H1 (cell line): Measurements from ENCODE around the gene TTC33. TPM values are rescaled to one million over a fixed set of nuclear protein-coding genes. Genes with fewer than 3 reads are reported as not detected.
A peak's percentile ranks its signal among the peaks of the same experiment; 100 is the strongest.

Source experiments
- CTCF ChIA-PET: fragments of 300-600 bp; sonication (Branson Sonifier 250); formaldehyde crosslinking; loops from one replicate; lab custom pipeline; 2021; ENCODE audit not compliant: partially characterized antibody; lab: Charles Lee
- POLR2A ChIA-PET: fragments of 300-600 bp; sonication (Branson Sonifier 250); formaldehyde crosslinking; loops from one replicate; lab custom pipeline; 2021; ENCODE audit warnings: inconsistent platforms; ENCODE audit not compliant: partially characterized antibody; lab: Charles Lee
- DNase-seq, 2 experiments: peaks; one replicate each; pipeline versions ENCODE4 v3.0.0 to v3.0.0-alpha.2; 2010 to 2022; ENCODE audit warnings: low spot score in 2 of 2, low read depth in 1 of 2, mixed read lengths in 1 of 2
- FAIRE-seq: peaks from 2 replicates; lab custom pipeline; 2011; peaks lifted over from hg19 to GRCh38; lab: Jason Lieb, UNC
- H2AFZ ChIP-seq: 2 replicates; pipeline ENCODE4 v1.8.1; 2012; ENCODE audit warnings: low read length, inconsistent platforms
- H2AK5ac ChIP-seq: 2 replicates; pipeline ENCODE4 v1.6.1; 2013; ENCODE audit warnings: low read depth, low read length
- H2BK120ac ChIP-seq: replicated peaks from 2 replicates; pipeline ENCODE3; 2013; ENCODE audit warnings: low read depth, low read length, inconsistent platforms
- H2BK12ac ChIP-seq: 2 replicates; pipeline ENCODE4 v1.6.1; 2013; ENCODE audit warnings: low read depth, low read length
- H2BK15ac ChIP-seq: 2 replicates; pipeline ENCODE4 v1.6.1; 2013; ENCODE audit warnings: low read length
- H2BK20ac ChIP-seq: 2 replicates; pipeline ENCODE4 v1.6.1; 2013; ENCODE audit warnings: low read length
- H2BK5ac ChIP-seq: 2 replicates; pipeline ENCODE4 v1.6.1; 2013; ENCODE audit warnings: low read depth, low read length
- H3K14ac ChIP-seq: 2 replicates; pipeline ENCODE4 v1.6.1; 2013; ENCODE audit warnings: inconsistent platforms; ENCODE audit not compliant: insufficient read length
- H3K18ac ChIP-seq: 2 replicates; pipeline ENCODE4 v1.6.1; 2013; ENCODE audit warnings: low read length; ENCODE audit errors: extremely low read depth
- H3K23ac ChIP-seq: 2 replicates; pipeline ENCODE4 v1.6.1; 2013; ENCODE audit warnings: inconsistent platforms; ENCODE audit not compliant: insufficient read length
- H3K23me2 ChIP-seq: 2 replicates; pipeline ENCODE4 v1.6.1; 2013; ENCODE audit warnings: low read depth, low read length
- H3K27ac ChIP-seq: 2 replicates; pipeline ENCODE4 v1.6.1; 2011; ENCODE audit warnings: low read depth, low read length, inconsistent platforms
- H3K27me3 ChIP-seq, 4 experiments: replicated peaks in 1 of 4; 1 replicate in 1 of 4; 2 replicates in 3 of 4; pipeline versions ENCODE4 v1.6.1 to v1.8.1; 2011 to 2013; ENCODE audit warnings: low read length in 3 of 4, mild to moderate bottlenecking in 3 of 4, inconsistent platforms in 2 of 4, mixed read lengths in 2 of 4, moderate library complexity in 1 of 4; ENCODE audit not compliant: control insufficient read depth in 3 of 4, insufficient read depth in 3 of 4; ENCODE audit errors: extremely low read depth in 1 of 4
- H3K36me3 ChIP-seq, 4 experiments: 2 replicates each; pipeline versions ENCODE4 v1.6.1 to v1.8.1; 2011 to 2013; ENCODE audit warnings: mild to moderate bottlenecking in 4 of 4, low read length in 3 of 4, moderate library complexity in 2 of 4, control low read depth in 1 of 4, inconsistent platforms in 1 of 4; ENCODE audit not compliant: insufficient read depth in 4 of 4, control insufficient read depth in 2 of 4
- H3K4ac ChIP-seq: replicated peaks from 2 replicates; pipeline ENCODE3; 2013; ENCODE audit warnings: low read length, low read depth, mixed read lengths, inconsistent platforms; ENCODE audit not compliant: insufficient read length
- H3K4me1 ChIP-seq, 4 experiments: replicated peaks in 1 of 4; 1 replicate in 1 of 4; 2 replicates in 3 of 4; pipeline versions ENCODE4 v1.6.1 to v1.8.1; 2011 to 2013; ENCODE audit warnings: low read length in 3 of 4, inconsistent platforms in 2 of 4, mixed read lengths in 1 of 4; ENCODE audit not compliant: insufficient read depth in 4 of 4, control insufficient read depth in 3 of 4
- H3K4me2 ChIP-seq, 2 experiments: 2 replicates each; pipeline versions ENCODE4 v1.6.1 to v1.8.1; 2011 to 2013; ENCODE audit warnings: low read depth in 2 of 2, low read length in 2 of 2, control low read depth in 1 of 2, inconsistent platforms in 1 of 2, mild to moderate bottlenecking in 1 of 2; ENCODE audit not compliant: insufficient read depth in 1 of 2
- H3K4me3 ChIP-seq, 4 experiments: fragments of 200-600, 300-600 bp in 1 of 4; sonication (generic), shearing (Covaris generic), sonication (Bioruptor Twin) in 1 of 4; 2 replicates each; pipeline versions ENCODE4 v1.5.1 to v1.8.1; 2011 to 2016; ENCODE audit warnings: low read length in 4 of 4, low read depth in 3 of 4, control low read depth in 2 of 4, inconsistent platforms in 2 of 4, mild to moderate bottlenecking in 2 of 4, mixed read lengths in 1 of 4, moderate library complexity in 1 of 4; ENCODE audit not compliant: insufficient read depth in 2 of 4; ENCODE audit errors: extremely low read depth in 1 of 4
- H3K56ac ChIP-seq: replicated peaks from 2 replicates; pipeline ENCODE3; 2013; ENCODE audit warnings: low read depth, mild to moderate bottlenecking, mixed read lengths, low read length, inconsistent platforms; ENCODE audit not compliant: insufficient read length
- H3K79me1 ChIP-seq: 2 replicates; pipeline ENCODE4 v1.6.1; 2013; ENCODE audit warnings: low read depth, low read length, control low read depth
- H3K79me2 ChIP-seq, 2 experiments: 2 replicates each; pipeline versions ENCODE4 v1.6.1 to v1.8.1; 2012 to 2013; ENCODE audit warnings: low read length in 2 of 2, mild to moderate bottlenecking in 2 of 2, inconsistent platforms in 1 of 2; ENCODE audit not compliant: insufficient read depth in 2 of 2, control insufficient read depth in 1 of 2
- H3K9ac ChIP-seq, 4 experiments: replicated peaks in 1 of 4; 1 replicate in 1 of 4; 2 replicates in 3 of 4; pipeline versions ENCODE4 v1.6.1 to v1.8.1; 2011 to 2013; ENCODE audit warnings: low read depth in 3 of 4, low read length in 3 of 4, control low read depth in 2 of 4, mild to moderate bottlenecking in 2 of 4, moderate library complexity in 2 of 4, inconsistent platforms in 1 of 4; ENCODE audit errors: extremely low read depth in 1 of 4
- H3K9me3 ChIP-seq, 2 experiments: 2 replicates each; pipeline versions ENCODE4 v1.6.1 to v1.8.1; 2012 to 2013; ENCODE audit warnings: mild to moderate bottlenecking in 2 of 2, moderate library complexity in 2 of 2, control low read depth in 1 of 2, inconsistent platforms in 1 of 2, low read depth in 1 of 2, low read length in 1 of 2, mixed read lengths in 1 of 2; ENCODE audit not compliant: insufficient read depth in 2 of 2
- H4K20me1 ChIP-seq, 2 experiments: replicated peaks in 1 of 2; 2 replicates each; pipeline versions ENCODE3 to v1.8.1; 2011 to 2013; ENCODE audit warnings: inconsistent platforms in 2 of 2, low read length in 2 of 2, mild to moderate bottlenecking in 1 of 2; ENCODE audit not compliant: insufficient read depth in 2 of 2, control insufficient read depth in 1 of 2
- H4K5ac ChIP-seq: 2 replicates; pipeline ENCODE4 v1.6.1; 2013; ENCODE audit warnings: low read length, low read depth, mixed read lengths, inconsistent platforms; ENCODE audit not compliant: insufficient read length
- H4K8ac ChIP-seq: 2 replicates; pipeline ENCODE4 v1.8.0; 2013; ENCODE audit warnings: mild to moderate bottlenecking, moderate library complexity, low read length, inconsistent platforms; ENCODE audit not compliant: insufficient read depth; ENCODE audit errors: extremely low read depth
- H4K91ac ChIP-seq: replicated peaks from 2 replicates; pipeline ENCODE3; 2013; ENCODE audit warnings: low read length, mixed read lengths, inconsistent platforms; ENCODE audit not compliant: insufficient read length
- CEBPB ChIP-seq: IDR thresholded peaks from 2 replicates; pipeline ENCODE4 v1.6.1; 2012; ENCODE audit warnings: low read depth, low read length
- POLR2A ChIP-seq, 2 experiments: IDR thresholded peaks; 1 replicate in 1 of 2; 2 replicates in 1 of 2; pipeline ENCODE4 v1.6.1; 2011; ENCODE audit warnings: low read depth in 2 of 2, low read length in 2 of 2, mild to moderate bottlenecking in 2 of 2; ENCODE audit errors: control extremely low read depth in 1 of 2
- WGBS, 2 experiments: shearing (Covaris generic) in 1 of 2; methylation state at CpG; one replicate each; pipeline versions ENCODE4 v1.1.6 to v1.1.7; 2013 to 2015; ENCODE audit warnings: low lambda C conversion rate in 2 of 2, mixed read lengths in 2 of 2, inconsistent platforms in 1 of 2, low coverage in 1 of 2, missing lambda C conversion rate in 1 of 2; ENCODE audit not compliant: insufficient replicate concordance in 2 of 2, insufficient coverage in 1 of 2, insufficient read length in 1 of 2; ENCODE audit errors: extremely low coverage in 1 of 2, missing lambda C conversion rate in 1 of 2; 5-methylcytosine and 5-hydroxymethylcytosine counted together
- polyA plus RNA-seq, 7 experiments: library from polyadenylated mRNA; depleted of rRNA in 3 of 7; stranded (reverse) in 5 of 7; unstranded in 2 of 7; fragments of >200 nt in 5 of 7; fragments of 200-250 nt in 2 of 7; gene quantifications; 1 replicate in 5 of 7; 2 replicates in 1 of 7; 4 replicates in 1 of 7; pipeline versions ENCODE4 v1.2.1 to v1.2.3, GENCODE V29; 2011 to 2013; ENCODE audit warnings: missing spikeins in 2 of 7, mixed read lengths in 2 of 7
- total RNA-seq: library from RNA; stranded (reverse); fragmentation: NEBNext Ultra II Directional; extraction: Animal tissue kit (Norgen Biotek cat#: 25700); gene quantifications from 2 replicates; pipeline ENCODE4 v1.2.1, GENCODE V29; 2021

Gene TTC33
- total and polyA plus RNA-seq, 2 of the 8 experiments (the other 6 are each of a cell fraction or from before 2014, with no cell fraction given): 1.2 to 12.6 TPM

GRCh38 chr5:40594811-40595210, 160.9 kb downstream of the TTC33 start:
- H3K56ac ChIP-seq: no peak overlapping the region
- no peak overlapping the region for H2AK5ac ChIP-seq
- no peak overlapping the region for H4K5ac ChIP-seq
- no peak overlapping the region for H3K4me2 ChIP-seq
- H2BK5ac ChIP-seq: no peak overlapping the region
- no peak overlapping the region for H4K8ac ChIP-seq
- 67% methylated on average over 1 of the region's 1 CpG; no CpG with 5 or more reads in 1 of the 2 experiments for WGBS, 2 experiments
- no peaks in the 10 kb centered on the region for H3K4me1 ChIP-seq
- TF ChIP-seq CEBPB: no peak
- no peak for TF ChIP-seq POLR2A (IDR thresholded peaks at IDR 0.05; ENCODE audit: control extremely low read depth in 1 of 2, low read depth in 2 of 2, low read length in 2 of 2)
- TF ChIP-seq, all 59 proteins: peak for 0
- Histone ChIP-seq H3K4ac (no peak overlapping the region), H3K14ac (no peak overlapping the region), H3K27me3 (no peaks in the 10 kb centered on the region), H3K9ac (no peak overlapping the region), H3K79me2 (no peaks in the 10 kb centered on the region), H4K20me1 (no peaks in the 10 kb centered on the region), H3K18ac (no peak overlapping the region), H4K91ac (no peak overlapping the region), H3K4me3 (no peak overlapping the region), H3K23me2 (no peaks in the 10 kb centered on the region), H2BK12ac (no peak overlapping the region), H3K23ac (no peak overlapping the region), H3K9me3 (no peaks in the 10 kb centered on the region), H2BK120ac (no peak overlapping the region), H3K79me1 (no peaks in the 10 kb centered on the region), H2AFZ (peak overlapping the region; percentile 17; the same call in 1 of the 2 replicates), H3K36me3 (no peaks in the 10 kb centered on the region), H3K27ac (no peak overlapping the region), H2BK15ac (no peak overlapping the region), H2BK20ac (no peak overlapping the region)
- CTCF ChIA-PET: no interaction called here
- POLR2A ChIA-PET: no interaction called here
- no peak for FAIRE-seq
- no peak for DNase-seq
